ENCODE measurements around the gene SLC25A31.

SLC25A31 gene

GRCh38 chr4:127782025-127782274 is 51.8 kb downstream of the SLC25A31 start:
- Histone ChIP-seq H3K27ac (replicated peaks) (peak overlapping the region; percentile 83), H3K27me3 (ENCODE audit: insufficient read depth, poor library complexity, severe bottlenecking) (no peaks in the 10 kb centered on the region), H3K4me3 (replicated peaks; ENCODE audit: insufficient read depth, low read length) (peak overlapping the region; percentile 57)
- peak in 1 of 2 experiments; percentile 84 for DNase-seq (ENCODE audit: low read depth in 1 of 2, low spot score in 1 of 2)
- no peak for TF ChIP-seq CTCF (IDR thresholded peaks at IDR 0.05; ENCODE audit: insufficient read depth, low read length)
- TF ChIP-seq POLR2AphosphoS5 (IDR thresholded peaks at IDR 0.05; ENCODE audit: low read depth): no peak
- no peak for TF ChIP-seq SPI1 (IDR thresholded peaks at IDR 0.05; ENCODE audit: borderline replicate concordance, low read depth)
- no peak for TF ChIP-seq GABPA (IDR thresholded peaks at IDR 0.05; ENCODE audit: low read depth)
- TF ChIP-seq REST (IDR thresholded peaks at IDR 0.05; ENCODE audit: insufficient replicate concordance, low read depth): no peak

- Histone ChIP-seq H3K27ac (replicated peaks) (peak within 1 kb of the TSS; percentile 83), H3K4me3 (replicated peaks; ENCODE audit: insufficient read depth, low read length) (peak within 1 kb of the TSS; percentile 57), H3K27me3 (ENCODE audit: insufficient read depth, poor library complexity, severe bottlenecking) (no peaks in the 10 kb centered on the region)
- DNase-seq (ENCODE audit: low read depth in 1 of 2, low spot score in 1 of 2): peak; percentile 44 to 73
- TF ChIP-seq POLR2AphosphoS5 (IDR thresholded peaks at IDR 0.05; ENCODE audit: low read depth) (peak; percentile 78), GABPA (IDR thresholded peaks at IDR 0.05; ENCODE audit: low read depth) (no peak), CTCF (IDR thresholded peaks at IDR 0.05; ENCODE audit: insufficient read depth, low read length) (no peak), REST (IDR thresholded peaks at IDR 0.05; ENCODE audit: insufficient replicate concordance, low read depth) (peak; percentile 35)
Observed at GRCh38 chr4:127782275-127783025, 52.2 kb downstream of the SLC25A31 start, which contains the start of gene HSPA4L. HSPA4L (plus strand) TSS chr4:127782322; CDS start chr4:127782551, 229 bp downstream.

GRCh38 chr4:127783026-127783769 is 53.0 kb downstream of the SLC25A31 start:
- peak; percentile 34 to 48 for DNase-seq (ENCODE audit: low read depth in 1 of 2, low spot score in 1 of 2)
- H3K4me3 ChIP-seq (replicated peaks; ENCODE audit: insufficient read depth, low read length): peak overlapping the region; percentile 57
- H3K27me3 ChIP-seq (ENCODE audit: insufficient read depth, poor library complexity, severe bottlenecking): no peaks in the 10 kb centered on the region
- no peak for TF ChIP-seq REST (IDR thresholded peaks at IDR 0.05; ENCODE audit: insufficient replicate concordance, low read depth)
- no peak; the same call in 1 of the 2 replicates for TF ChIP-seq POLR2AphosphoS5 (IDR thresholded peaks at IDR 0.05; ENCODE audit: low read depth)
- no peak for TF ChIP-seq CTCF (IDR thresholded peaks at IDR 0.05; ENCODE audit: insufficient read depth, low read length)
- no peak for TF ChIP-seq GABPA (IDR thresholded peaks at IDR 0.05; ENCODE audit: low read depth)
- no peak for TF ChIP-seq SPI1 (IDR thresholded peaks at IDR 0.05; ENCODE audit: borderline replicate concordance, low read depth)
- peak overlapping the region; percentile 83 for H3K27ac ChIP-seq (replicated peaks)
